Brain microvascular endothelial cell (primary cell): ENCODE measurements around the gene USH1G.
"Not testable (repeated sequence)": the region's sequence is repeated elsewhere in the genome, so short reads cannot be mapped to it uniquely, and the experiment has no call there.

Source experiments
- DNase-seq: peaks from one replicate; pipeline ENCODE4 v3.0.0-alpha.2; 2020
- H3K27ac ChIP-seq: fragments of 250-450 bp; sonication (Bioruptor Pico); 2 replicates; pipeline ENCODE4 v1.5.1; 2020; ENCODE audit warnings: mild to moderate bottlenecking, moderate library complexity
- H3K27me3 ChIP-seq: fragments of 250-450 bp; sonication (Bioruptor Pico); replicated peaks from 2 replicates; pipeline ENCODE4 v1.5.1; 2020; ENCODE audit warnings: mild to moderate bottlenecking
- H3K36me3 ChIP-seq: fragments of 250-450 bp; sonication (Bioruptor Pico); replicated peaks from 2 replicates; pipeline ENCODE4 v1.5.1; 2020; ENCODE audit warnings: mild to moderate bottlenecking
- H3K4me3 ChIP-seq: 2 replicates; pipeline ENCODE4 v1.5.1; 2011; ENCODE audit warnings: low read depth, mild to moderate bottlenecking, control low read depth, low read length, moderate library complexity
- in situ Hi-C: cut with HindIII; loops from 2 replicates; pipeline ENCODE4 v1.10.0; 2017; ENCODE audit warnings: low sequenced_read_pairs, low pct_ligation_motif_present
- TF ChIP-seq, protein P1 (sequence below): IDR thresholded peaks from 2 replicates; pipeline ENCODE4 v1.5.1; 2011; ENCODE audit warnings: low read depth, mild to moderate bottlenecking, moderate library complexity, low read length, control low read depth, inconsistent platforms; ENCODE audit errors: missing control alignments

The USH1G gene

DNA sequence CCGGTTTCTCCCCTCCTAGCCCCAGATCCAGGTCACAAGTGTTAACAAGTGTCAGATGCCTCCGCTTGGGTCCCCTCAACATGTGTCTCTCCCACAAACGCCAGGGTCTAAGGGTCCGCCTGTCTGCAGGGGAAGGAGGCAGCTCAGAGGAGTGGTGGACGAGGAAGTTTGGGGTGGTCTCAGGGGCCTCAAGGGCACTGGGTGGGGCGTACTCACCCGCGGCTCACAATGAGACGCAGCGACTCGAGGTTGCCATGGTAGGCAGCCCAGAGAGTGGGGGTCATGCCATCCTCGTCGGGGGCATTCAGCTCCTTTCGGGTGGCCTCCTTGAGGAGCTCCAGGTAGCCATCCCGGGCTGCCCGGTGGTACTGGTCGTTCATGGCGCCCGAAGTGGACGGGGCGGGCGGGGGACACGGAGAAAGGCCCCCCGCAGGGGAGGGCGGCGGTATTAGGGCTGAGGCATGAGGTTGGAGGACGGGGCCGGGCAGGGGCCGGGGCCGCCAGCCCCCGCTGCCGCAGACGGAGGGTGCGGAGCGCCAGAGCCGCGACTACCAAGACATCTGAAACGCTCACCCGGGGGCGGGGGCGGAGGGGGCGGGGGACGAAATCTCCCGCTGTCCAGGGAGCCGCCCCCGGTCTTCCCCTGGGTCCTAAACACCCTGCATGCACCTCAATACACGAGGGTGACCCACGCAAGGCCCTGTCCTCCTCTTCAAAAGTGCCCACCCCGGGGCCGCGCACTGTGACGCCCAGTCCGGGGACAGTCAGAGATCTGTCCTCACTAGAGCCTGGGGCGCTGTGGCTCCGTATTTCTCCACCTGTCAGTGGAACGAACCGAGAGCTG lies at the start of gene USH1G:
Gene USH1G (minus strand): TSS at position 562 of the 844 bp plus-strand sequence. CDS start 182 bp downstream, at position 380.
- Histone ChIP-seq H3K36me3 (no peaks in the 10 kb centered on the region), H3K27me3 (peaks cover 66% of the 10 kb centered on the region), H3K27ac (no peak within 1 kb of the TSS), H3K4me3 (no peak within 1 kb of the TSS)
- DNase-seq: no peak
- TF ChIP-seq, protein P1, sequence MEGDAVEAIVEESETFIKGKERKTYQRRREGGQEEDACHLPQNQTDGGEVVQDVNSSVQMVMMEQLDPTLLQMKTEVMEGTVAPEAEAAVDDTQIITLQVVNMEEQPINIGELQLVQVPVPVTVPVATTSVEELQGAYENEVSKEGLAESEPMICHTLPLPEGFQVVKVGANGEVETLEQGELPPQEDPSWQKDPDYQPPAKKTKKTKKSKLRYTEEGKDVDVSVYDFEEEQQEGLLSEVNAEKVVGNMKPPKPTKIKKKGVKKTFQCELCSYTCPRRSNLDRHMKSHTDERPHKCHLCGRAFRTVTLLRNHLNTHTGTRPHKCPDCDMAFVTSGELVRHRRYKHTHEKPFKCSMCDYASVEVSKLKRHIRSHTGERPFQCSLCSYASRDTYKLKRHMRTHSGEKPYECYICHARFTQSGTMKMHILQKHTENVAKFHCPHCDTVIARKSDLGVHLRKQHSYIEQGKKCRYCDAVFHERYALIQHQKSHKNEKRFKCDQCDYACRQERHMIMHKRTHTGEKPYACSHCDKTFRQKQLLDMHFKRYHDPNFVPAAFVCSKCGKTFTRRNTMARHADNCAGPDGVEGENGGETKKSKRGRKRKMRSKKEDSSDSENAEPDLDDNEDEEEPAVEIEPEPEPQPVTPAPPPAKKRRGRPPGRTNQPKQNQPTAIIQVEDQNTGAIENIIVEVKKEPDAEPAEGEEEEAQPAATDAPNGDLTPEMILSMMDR: no peak
- in situ Hi-C loops: no loop called here

- Histone ChIP-seq H3K27ac (no peak within 1 kb of the TSS), H3K4me3 (peak within 1 kb of the TSS; percentile 43), H3K36me3 (no peaks in the 10 kb centered on the region), H3K27me3 (peaks cover 18% of the 10 kb centered on the region)
- no peak for DNase-seq
- TF ChIP-seq, protein P1: no peak
- in situ Hi-C loops: no loop called here
Observed at GRCh38 chr17:74972107-74972972, 49.3 kb upstream of the USH1G start, which contains the start of gene HID1. HID1 (minus strand) TSS chr17:74972759; CDS start chr17:74972656, 103 bp downstream.

- no peak overlapping the region for H3K27ac ChIP-seq
- H3K27me3 ChIP-seq: peaks cover 18% of the 10 kb centered on the region
- H3K4me3 ChIP-seq: no peak overlapping the region
- in situ Hi-C loops: no loop called here
- no peaks in the 10 kb centered on the region for H3K36me3 ChIP-seq
- TF ChIP-seq, protein P1: no peak
- no peak for DNase-seq
Observed at GRCh38 chr17:74971842-74972106, 48.7 kb upstream of the USH1G start.

DNA sequence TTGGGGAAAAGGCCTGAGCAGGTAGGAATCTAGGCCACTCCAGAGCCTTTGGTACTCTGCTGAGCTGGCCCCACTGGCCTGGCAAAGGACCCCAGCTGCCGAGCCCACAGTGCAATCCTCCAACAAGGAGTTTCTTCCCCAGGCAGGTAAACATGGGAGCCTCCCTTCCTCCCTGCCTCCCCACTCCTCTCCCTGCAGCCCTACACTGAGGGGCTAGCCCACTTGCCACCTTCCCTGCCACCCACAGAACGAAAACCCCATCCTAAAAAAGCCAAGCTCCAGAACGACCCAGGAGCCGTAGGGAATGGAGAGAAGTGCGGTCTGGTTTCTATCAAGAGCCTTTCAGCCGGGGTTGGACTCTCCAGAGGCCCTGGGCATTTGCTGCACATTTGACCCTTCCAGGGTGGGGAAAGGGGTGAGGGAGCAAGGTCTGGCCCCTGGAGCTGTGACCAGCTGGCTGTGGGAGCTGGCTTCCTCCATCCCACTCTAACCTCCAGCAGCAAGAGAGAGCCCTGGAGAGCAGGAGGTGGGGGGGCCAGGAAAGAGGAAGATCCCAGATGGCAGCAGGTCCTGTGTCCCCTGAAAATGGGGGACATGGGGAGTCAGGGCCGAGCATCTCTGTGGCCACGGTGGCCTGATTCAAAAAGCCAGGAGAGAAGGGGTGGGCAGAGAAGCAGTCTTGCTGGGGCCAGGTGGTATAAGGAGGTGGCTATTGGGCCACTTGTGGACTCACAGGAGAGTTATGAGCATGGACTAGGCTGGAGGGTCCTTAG lies 48.2 kb upstream of the USH1G start:
- H3K27me3 ChIP-seq: peaks cover 18% of the 10 kb centered on the region
- no peak overlapping the region for H3K4me3 ChIP-seq
- no peak for DNase-seq
- TF ChIP-seq, protein P1: no peak
- in situ Hi-C loops: no loop called here
- no peak overlapping the region for H3K27ac ChIP-seq
- no peaks in the 10 kb centered on the region for H3K36me3 ChIP-seq

GRCh38 chr17:74970395-74970794 lies 47.3 kb upstream of the USH1G start:
- H3K4me3 ChIP-seq: no peak overlapping the region
- no peak for DNase-seq
- H3K27me3 ChIP-seq: peaks cover 18% of the 10 kb centered on the region
- H3K36me3 ChIP-seq: no peaks in the 10 kb centered on the region
- in situ Hi-C loops: no loop called here
- no peak overlapping the region for H3K27ac ChIP-seq
- TF ChIP-seq, protein P1: no peak

- H3K4me3 ChIP-seq, DNase-seq, in situ Hi-C loops, H3K36me3 ChIP-seq, H3K27ac ChIP-seq: not testable (repeated sequence)
- H3K27me3 ChIP-seq: peaks cover 18% of the 10 kb centered on the region
Observed at GRCh38 chr17:74969501-74969900, 46.4 kb upstream of the USH1G start.
